Stimulated activated CD4-positive, alpha-beta T cell treated with anti-CD3 and anti-CD28 coated beads, Interleukin-1b, Interleukin-23, amount 100 ng/mL, for 24 hours (primary cell): ENCODE results near the gene RNF157.

ENCODE experiments used
- DNase-seq, 4 experiments: peaks; one replicate each; pipeline ENCODE4 v3.0.0-alpha.2; 2020; ENCODE audit warnings: low read depth in 4 of 4, low spot score in 1 of 4

RNF157 gene

GRCh38 chr17:76095943-76096342, 144.3 kb downstream of the RNF157 start:
- DNase-seq = no peak

GRCh38 chr17:76094046-76094445, 146.2 kb downstream of the RNF157 start:
- no peak for DNase-seq

GRCh38 chr17:76092526-76093413, 147.5 kb downstream of the RNF157 start:
- no peak for DNase-seq
